Measurements from ENCODE around the gene SOWAHB. TPM values are rescaled to one million over a fixed set of nuclear protein-coding genes. Genes with fewer than 3 reads are reported as not detected.

Gene SOWAHB
- total and polyA plus RNA-seq, 4 donors = 2.5 to 30.5 (median 10.1) TPM

GRCh38 chr4:76909711-76910110 lies 11.8 kb upstream of the SOWAHB start:
- no peak for TF ChIP-seq JUND (IDR thresholded peaks at IDR 0.05)
- no peak for DNase-seq (ENCODE audit: low spot score)
- H3K9me3 ChIP-seq (ENCODE audit: control insufficient read depth in 4 of 4, low read length in 3 of 4) = no peaks in the 10 kb centered on the region
- H3K4me1 ChIP-seq (ENCODE audit: control insufficient read depth in 4 of 4, insufficient read depth in 4 of 4, low read length in 3 of 4) = no peaks in the 10 kb centered on the region
- H3K9ac ChIP-seq (ENCODE audit: low read depth in 1 of 2, low read length in 2 of 2) = no peak overlapping the region
- H3K27ac ChIP-seq (ENCODE audit: low read depth in 1 of 2, low read length in 2 of 2) = no peak overlapping the region
- H3K27me3 ChIP-seq (ENCODE audit: control insufficient read depth in 4 of 4, insufficient read depth in 4 of 4, low read length in 3 of 4) = no peaks in the 10 kb centered on the region
- peaks cover under 1 to 4% (median 1%) of the 10 kb centered on the region in 4 donors for H3K36me3 ChIP-seq (ENCODE audit: control insufficient read depth in 4 of 4, insufficient read depth in 3 of 4, low read depth in 1 of 4, low read length in 3 of 4)
- 100% methylated on average over 1 of the region's 1 CpG for WGBS
- H3K4me3 ChIP-seq (ENCODE audit: low read depth in 1 of 3, low read length in 3 of 3) = no peak overlapping the region

DNA sequence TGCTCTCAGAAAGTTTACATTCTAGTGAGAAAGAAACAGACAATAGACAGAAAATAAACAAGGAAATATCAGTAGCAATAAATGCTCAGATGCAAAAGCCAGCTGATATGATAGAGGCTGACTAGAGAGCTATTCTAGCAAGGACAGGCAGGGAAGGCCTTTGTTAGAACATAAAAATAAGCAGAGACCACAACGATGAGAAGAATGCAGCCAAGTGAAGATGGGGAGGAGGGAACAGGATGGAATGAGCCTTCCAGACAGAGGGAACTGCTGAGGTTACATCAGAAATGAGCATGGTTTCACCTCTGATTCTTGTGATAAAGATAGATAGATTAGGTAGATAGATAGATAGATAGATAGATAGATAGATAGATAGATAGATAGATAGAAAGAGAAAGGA lies 7.6 kb upstream of the SOWAHB start:
- no peak overlapping the region for H3K27ac ChIP-seq (ENCODE audit: low read depth in 1 of 2, low read length in 2 of 2)
- TF ChIP-seq EGR1 (IDR thresholded peaks at IDR 0.05; ENCODE audit: low read depth in 2 of 2) = no peak
- 78% methylated on average over 1 of the region's 1 CpG for WGBS
- no peak for DNase-seq (ENCODE audit: low spot score)
- no peaks in the 10 kb centered on the region for H3K9me3 ChIP-seq (ENCODE audit: control insufficient read depth in 4 of 4, low read length in 3 of 4)
- no peak overlapping the region for H3K9ac ChIP-seq (ENCODE audit: low read depth in 1 of 2, low read length in 2 of 2)
- H3K4me1 ChIP-seq (ENCODE audit: control insufficient read depth in 4 of 4, insufficient read depth in 4 of 4, low read length in 3 of 4) = peaks cover 0 to 23% (median 15%) of the 10 kb centered on the region in 4 donors
- no peak overlapping the region for H3K4me3 ChIP-seq (ENCODE audit: low read depth in 1 of 3, low read length in 3 of 3)
- peaks cover 2 to 4% (median 4%) of the 10 kb centered on the region in 4 donors for H3K36me3 ChIP-seq (ENCODE audit: control insufficient read depth in 4 of 4, insufficient read depth in 3 of 4, low read depth in 1 of 4, low read length in 3 of 4)
- H3K27me3 ChIP-seq (ENCODE audit: control insufficient read depth in 4 of 4, insufficient read depth in 4 of 4, low read length in 3 of 4) = no peaks in the 10 kb centered on the region

DNA sequence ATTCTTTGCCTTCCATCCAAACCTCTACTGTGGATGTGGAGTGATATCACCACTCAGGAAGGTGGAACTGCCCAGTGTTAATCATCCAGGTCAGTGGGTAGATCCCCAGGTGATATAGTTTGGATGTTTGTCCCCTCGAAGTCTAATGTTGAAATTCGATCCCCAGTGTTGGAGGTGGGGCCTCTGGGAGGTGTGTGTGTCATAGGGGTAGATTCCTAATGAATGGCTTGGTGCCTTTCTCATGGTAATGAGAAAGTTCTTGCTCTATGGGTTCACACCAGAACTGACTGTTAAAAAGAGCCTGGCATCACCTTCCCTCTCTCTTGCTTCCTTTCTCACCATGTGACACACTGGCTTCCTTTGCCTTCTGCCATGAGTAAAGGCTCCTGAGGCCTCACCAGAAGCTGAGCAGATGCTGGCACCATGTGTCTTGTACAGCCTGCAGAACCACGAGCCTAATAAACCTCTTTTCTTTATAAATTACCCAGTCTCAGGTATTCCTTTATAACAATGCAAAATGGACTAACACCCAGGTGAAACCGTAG lies 6.8 kb upstream of the SOWAHB start:
- 91% methylated on average over 4 of the region's 4 CpGs for WGBS
- no peak overlapping the region for H3K9ac ChIP-seq (ENCODE audit: low read depth in 1 of 2, low read length in 2 of 2)
- no peak for DNase-seq (ENCODE audit: low spot score)
- no peaks in the 10 kb centered on the region for H3K27me3 ChIP-seq (ENCODE audit: control insufficient read depth in 4 of 4, insufficient read depth in 4 of 4, low read length in 3 of 4)
- H3K36me3 ChIP-seq (ENCODE audit: control insufficient read depth in 4 of 4, insufficient read depth in 3 of 4, low read depth in 1 of 4, low read length in 3 of 4) = peaks cover 2 to 4% (median 4%) of the 10 kb centered on the region in 4 donors
- H3K27ac ChIP-seq (ENCODE audit: low read depth in 1 of 2, low read length in 2 of 2) = no peak overlapping the region
- peaks cover 0 to 29% (median 16%) of the 10 kb centered on the region in 4 donors for H3K4me1 ChIP-seq (ENCODE audit: control insufficient read depth in 4 of 4, insufficient read depth in 4 of 4, low read length in 3 of 4)
- TF ChIP-seq MAX (IDR thresholded peaks at IDR 0.05) = no peak
- TF ChIP-seq, protein P1, sequence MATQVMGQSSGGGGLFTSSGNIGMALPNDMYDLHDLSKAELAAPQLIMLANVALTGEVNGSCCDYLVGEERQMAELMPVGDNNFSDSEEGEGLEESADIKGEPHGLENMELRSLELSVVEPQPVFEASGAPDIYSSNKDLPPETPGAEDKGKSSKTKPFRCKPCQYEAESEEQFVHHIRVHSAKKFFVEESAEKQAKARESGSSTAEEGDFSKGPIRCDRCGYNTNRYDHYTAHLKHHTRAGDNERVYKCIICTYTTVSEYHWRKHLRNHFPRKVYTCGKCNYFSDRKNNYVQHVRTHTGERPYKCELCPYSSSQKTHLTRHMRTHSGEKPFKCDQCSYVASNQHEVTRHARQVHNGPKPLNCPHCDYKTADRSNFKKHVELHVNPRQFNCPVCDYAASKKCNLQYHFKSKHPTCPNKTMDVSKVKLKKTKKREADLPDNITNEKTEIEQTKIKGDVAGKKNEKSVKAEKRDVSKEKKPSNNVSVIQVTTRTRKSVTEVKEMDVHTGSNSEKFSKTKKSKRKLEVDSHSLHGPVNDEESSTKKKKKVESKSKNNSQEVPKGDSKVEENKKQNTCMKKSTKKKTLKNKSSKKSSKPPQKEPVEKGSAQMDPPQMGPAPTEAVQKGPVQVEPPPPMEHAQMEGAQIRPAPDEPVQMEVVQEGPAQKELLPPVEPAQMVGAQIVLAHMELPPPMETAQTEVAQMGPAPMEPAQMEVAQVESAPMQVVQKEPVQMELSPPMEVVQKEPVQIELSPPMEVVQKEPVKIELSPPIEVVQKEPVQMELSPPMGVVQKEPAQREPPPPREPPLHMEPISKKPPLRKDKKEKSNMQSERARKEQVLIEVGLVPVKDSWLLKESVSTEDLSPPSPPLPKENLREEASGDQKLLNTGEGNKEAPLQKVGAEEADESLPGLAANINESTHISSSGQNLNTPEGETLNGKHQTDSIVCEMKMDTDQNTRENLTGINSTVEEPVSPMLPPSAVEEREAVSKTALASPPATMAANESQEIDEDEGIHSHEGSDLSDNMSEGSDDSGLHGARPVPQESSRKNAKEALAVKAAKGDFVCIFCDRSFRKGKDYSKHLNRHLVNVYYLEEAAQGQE (IDR thresholded peaks at IDR 0.05) = no peak
- TF ChIP-seq RAD21 (IDR thresholded peaks at IDR 0.05) = no peak
- TF ChIP-seq FOXA2 (IDR thresholded peaks at IDR 0.05) = no peak
- no peak for TF ChIP-seq JUND (IDR thresholded peaks at IDR 0.05)
- TF ChIP-seq NR2F2 (IDR thresholded peaks at IDR 0.05) = no peak
- TF ChIP-seq HNF4G (IDR thresholded peaks at IDR 0.05) = no peak
- TF ChIP-seq, protein P2, sequence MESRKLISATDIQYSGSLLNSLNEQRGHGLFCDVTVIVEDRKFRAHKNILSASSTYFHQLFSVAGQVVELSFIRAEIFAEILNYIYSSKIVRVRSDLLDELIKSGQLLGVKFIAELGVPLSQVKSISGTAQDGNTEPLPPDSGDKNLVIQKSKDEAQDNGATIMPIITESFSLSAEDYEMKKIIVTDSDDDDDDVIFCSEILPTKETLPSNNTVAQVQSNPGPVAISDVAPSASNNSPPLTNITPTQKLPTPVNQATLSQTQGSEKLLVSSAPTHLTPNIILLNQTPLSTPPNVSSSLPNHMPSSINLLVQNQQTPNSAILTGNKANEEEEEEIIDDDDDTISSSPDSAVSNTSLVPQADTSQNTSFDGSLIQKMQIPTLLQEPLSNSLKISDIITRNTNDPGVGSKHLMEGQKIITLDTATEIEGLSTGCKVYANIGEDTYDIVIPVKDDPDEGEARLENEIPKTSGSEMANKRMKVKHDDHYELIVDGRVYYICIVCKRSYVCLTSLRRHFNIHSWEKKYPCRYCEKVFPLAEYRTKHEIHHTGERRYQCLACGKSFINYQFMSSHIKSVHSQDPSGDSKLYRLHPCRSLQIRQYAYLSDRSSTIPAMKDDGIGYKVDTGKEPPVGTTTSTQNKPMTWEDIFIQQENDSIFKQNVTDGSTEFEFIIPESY (IDR thresholded peaks at IDR 0.05) = no peak
- TF ChIP-seq SP1 (IDR thresholded peaks at IDR 0.05) = no peak
- TF ChIP-seq, protein P3, sequence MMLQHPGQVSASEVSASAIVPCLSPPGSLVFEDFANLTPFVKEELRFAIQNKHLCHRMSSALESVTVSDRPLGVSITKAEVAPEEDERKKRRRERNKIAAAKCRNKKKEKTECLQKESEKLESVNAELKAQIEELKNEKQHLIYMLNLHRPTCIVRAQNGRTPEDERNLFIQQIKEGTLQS (IDR thresholded peaks at IDR 0.05) = no peak
- TF ChIP-seq FOXA1 (IDR thresholded peaks at IDR 0.05) = no peak
- no peak for TF ChIP-seq EGR1 (IDR thresholded peaks at IDR 0.05; ENCODE audit: low read depth in 2 of 2)
- no peak for TF ChIP-seq GABPA (IDR thresholded peaks at IDR 0.05 in 1 of 2, conservative IDR thresholded peaks at IDR 0.05 in 1 of 2)
- no peak for TF ChIP-seq RXRA (IDR thresholded peaks at IDR 0.05)
- no peak overlapping the region for H3K4me3 ChIP-seq (ENCODE audit: low read depth in 1 of 3, low read length in 3 of 3)
- no peaks in the 10 kb centered on the region for H3K9me3 ChIP-seq (ENCODE audit: control insufficient read depth in 4 of 4, low read length in 3 of 4)
